MM.1S (cell line): ENCODE results near the gene PRDM10.

Source experiments
- DNase-seq: peaks from one replicate; pipeline ENCODE4 v3.0.0-alpha.2; 2015
- H2AFZ ChIP-seq: fragments of 300-600 bp; sonication (generic); 2 replicates; pipeline ENCODE4 v1.6.0; 2016; ENCODE audit warnings: antibody characterized with exemption, low read length
- H3F3A ChIP-seq: fragments of 300-600 bp; sonication (generic); 2 replicates; pipeline ENCODE4 v1.6.1; 2016; ENCODE audit warnings: mild to moderate bottlenecking, antibody characterized with exemption, low read length, moderate library complexity, mixed read lengths; ENCODE audit not compliant: insufficient read depth
- H3K27ac ChIP-seq: fragments of 300-600 bp; sonication (generic); 2 replicates; pipeline ENCODE4 v1.5.1; 2016; ENCODE audit warnings: mild to moderate bottlenecking, low read length
- H3K27me3 ChIP-seq: fragments of 300-600 bp; sonication (generic); replicated peaks from 2 replicates; pipeline ENCODE4 v1.6.0; 2016; ENCODE audit warnings: low read length; ENCODE audit not compliant: insufficient read depth
- H3K36me3 ChIP-seq: fragments of 300-600 bp; sonication (generic); replicated peaks from 2 replicates; pipeline ENCODE4 v1.6.1; 2016; ENCODE audit warnings: mild to moderate bottlenecking, low read length, mixed read lengths; ENCODE audit not compliant: insufficient read depth
- H3K4me1 ChIP-seq: fragments of 300-600 bp; sonication (generic); 2 replicates; pipeline ENCODE4 v1.6.1; 2016; ENCODE audit warnings: low read length, mixed read lengths
- H3K4me2 ChIP-seq: fragments of 300-600 bp; sonication (generic); 2 replicates; pipeline ENCODE4 v1.6.0; 2016; ENCODE audit warnings: low read depth, low read length
- H3K4me3 ChIP-seq: fragments of 300-600 bp; sonication (generic); 2 replicates; pipeline ENCODE4 v1.5.1; 2016; ENCODE audit warnings: low read length, mixed read lengths
- H3K79me2 ChIP-seq: fragments of 300-600 bp; sonication (generic); 2 replicates; pipeline ENCODE4 v1.6.1; 2016; ENCODE audit warnings: mixed run types, low read length, mixed read lengths
- H3K9ac ChIP-seq: fragments of 300-600 bp; sonication (generic); 2 replicates; pipeline ENCODE4 v1.6.1; 2016; ENCODE audit warnings: low read length, mixed read lengths
- H3K9me2 ChIP-seq: fragments of 300-600 bp; sonication (generic); replicated peaks from 2 replicates; pipeline ENCODE4 v1.6.1; 2016; ENCODE audit warnings: mild to moderate bottlenecking, low read length, mixed read lengths; ENCODE audit not compliant: insufficient read depth
- H3K9me3 ChIP-seq: fragments of 300-600 bp; sonication (generic); replicated peaks from 2 replicates; pipeline ENCODE4 v1.6.1; 2016; ENCODE audit warnings: mild to moderate bottlenecking, low read length, mixed read lengths; ENCODE audit not compliant: insufficient read depth
- H4K20me1 ChIP-seq: fragments of 300-600 bp; sonication (generic); 2 replicates; pipeline ENCODE4 v1.6.1; 2016; ENCODE audit warnings: mild to moderate bottlenecking, low read length, moderate library complexity, mixed read lengths; ENCODE audit not compliant: insufficient read depth
- EZH2 ChIP-seq: fragments of 300-600 bp; sonication (generic); optimal IDR thresholded peaks from 2 replicates; pipeline ENCODE3; 2017; ENCODE audit warnings: low read depth, mild to moderate bottlenecking, antibody characterized with exemption, low read length, mixed read lengths
- EZH2phosphoT487 ChIP-seq: fragments of 300-600 bp; sonication (generic); IDR thresholded peaks from 2 replicates; pipeline ENCODE4 v1.6.1; 2018; ENCODE audit warnings: antibody characterized with exemption, low read length
- TF ChIP-seq, protein P1 (sequence below): fragments of 300-600 bp; sonication (generic); IDR thresholded peaks from 2 replicates; pipeline ENCODE4 v1.5.1; 2016; ENCODE audit warnings: antibody characterized with exemption, low read length, mixed read lengths

The PRDM10 gene

GRCh38 chr11:130047141-130047540 is 44.5 kb upstream of the PRDM10 start:
- no peaks in the 10 kb centered on the region for H3K4me1 ChIP-seq
- H3K36me3 ChIP-seq: no peaks in the 10 kb centered on the region
- H3K79me2 ChIP-seq: no peaks in the 10 kb centered on the region
- H3K27me3 ChIP-seq: no peaks in the 10 kb centered on the region; the same call in 1 of the 2 replicates
- no peak overlapping the region for H3K9ac ChIP-seq
- no peak overlapping the region for H3K27ac ChIP-seq
- no peaks in the 10 kb centered on the region for H3K9me3 ChIP-seq
- H3K4me2 ChIP-seq: no peak overlapping the region
- no peak for DNase-seq
- H2AFZ ChIP-seq: no peak overlapping the region
- no peaks in the 10 kb centered on the region for H4K20me1 ChIP-seq
- H3F3A ChIP-seq: no peaks in the 10 kb centered on the region
- TF ChIP-seq, protein P1, sequence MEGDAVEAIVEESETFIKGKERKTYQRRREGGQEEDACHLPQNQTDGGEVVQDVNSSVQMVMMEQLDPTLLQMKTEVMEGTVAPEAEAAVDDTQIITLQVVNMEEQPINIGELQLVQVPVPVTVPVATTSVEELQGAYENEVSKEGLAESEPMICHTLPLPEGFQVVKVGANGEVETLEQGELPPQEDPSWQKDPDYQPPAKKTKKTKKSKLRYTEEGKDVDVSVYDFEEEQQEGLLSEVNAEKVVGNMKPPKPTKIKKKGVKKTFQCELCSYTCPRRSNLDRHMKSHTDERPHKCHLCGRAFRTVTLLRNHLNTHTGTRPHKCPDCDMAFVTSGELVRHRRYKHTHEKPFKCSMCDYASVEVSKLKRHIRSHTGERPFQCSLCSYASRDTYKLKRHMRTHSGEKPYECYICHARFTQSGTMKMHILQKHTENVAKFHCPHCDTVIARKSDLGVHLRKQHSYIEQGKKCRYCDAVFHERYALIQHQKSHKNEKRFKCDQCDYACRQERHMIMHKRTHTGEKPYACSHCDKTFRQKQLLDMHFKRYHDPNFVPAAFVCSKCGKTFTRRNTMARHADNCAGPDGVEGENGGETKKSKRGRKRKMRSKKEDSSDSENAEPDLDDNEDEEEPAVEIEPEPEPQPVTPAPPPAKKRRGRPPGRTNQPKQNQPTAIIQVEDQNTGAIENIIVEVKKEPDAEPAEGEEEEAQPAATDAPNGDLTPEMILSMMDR: no peak
- no peak for TF ChIP-seq EZH2
- no peak for TF ChIP-seq EZH2phosphoT487
- H3K9me2 ChIP-seq: no peaks in the 10 kb centered on the region
- H3K4me3 ChIP-seq: no peak overlapping the region

GRCh38 chr11:130043575-130043974 is 40.9 kb upstream of the PRDM10 start:
- TF ChIP-seq EZH2: no peak
- TF ChIP-seq, protein P1: no peak
- no peak for TF ChIP-seq EZH2phosphoT487
- Histone ChIP-seq H3K9ac (no peak overlapping the region), H3K4me1 (no peaks in the 10 kb centered on the region), H3F3A (no peaks in the 10 kb centered on the region), H3K9me3 (no peaks in the 10 kb centered on the region), H3K27me3 (no peaks in the 10 kb centered on the region; the same call in 1 of the 2 replicates), H2AFZ (no peak overlapping the region), H3K36me3 (no peaks in the 10 kb centered on the region), H3K4me3 (no peak overlapping the region), H3K27ac (no peak overlapping the region), H3K9me2 (no peaks in the 10 kb centered on the region), H4K20me1 (no peaks in the 10 kb centered on the region), H3K79me2 (no peaks in the 10 kb centered on the region), H3K4me2 (no peak overlapping the region)
- DNase-seq: no peak

GRCh38 chr11:130042093-130042591 is 39.5 kb upstream of the PRDM10 start:
- Histone ChIP-seq H3K27me3 (no peaks in the 10 kb centered on the region; the same call in 1 of the 2 replicates), H3K9me2 (no peaks in the 10 kb centered on the region), H3K4me1 (no peaks in the 10 kb centered on the region), H3K4me2 (no peak overlapping the region), H3K36me3 (no peaks in the 10 kb centered on the region), H4K20me1 (no peaks in the 10 kb centered on the region), H3F3A (no peaks in the 10 kb centered on the region), H2AFZ (no peak overlapping the region), H3K9ac (no peak overlapping the region), H3K79me2 (no peaks in the 10 kb centered on the region), H3K27ac (no peak overlapping the region), H3K9me3 (no peaks in the 10 kb centered on the region), H3K4me3 (no peak overlapping the region)
- TF ChIP-seq EZH2 (no peak), EZH2phosphoT487 (no peak)
- TF ChIP-seq, protein P1: no peak
- no peak for DNase-seq
